Measurements from ENCODE around the gene GPX4.

GPX4 gene

GRCh38 chr19:1130771-1131717 lies 27.2 kb downstream of the GPX4 start:
- peak; percentile 51 for DNase-seq (ENCODE audit: low spot score)

- DNase-seq (ENCODE audit: low spot score) = peak; percentile 87
Measured at GRCh38 chr19:1131718-1132551, 28.1 kb downstream of the GPX4 start.

- DNase-seq (ENCODE audit: low spot score) = no peak
Measured at GRCh38 chr19:1132552-1133383, 29.0 kb downstream of the GPX4 start.

GRCh38 chr19:1133471-1133929 lies 29.7 kb downstream of the GPX4 start:
- peak; percentile 84 for DNase-seq (ENCODE audit: low spot score)

- DNase-seq (ENCODE audit: low spot score) = no peak
Measured at GRCh38 chr19:1134431-1134830, 30.6 kb downstream of the GPX4 start.

- no peak for DNase-seq (ENCODE audit: low spot score)
Measured at GRCh38 chr19:1135454-1135853, 31.7 kb downstream of the GPX4 start.

- DNase-seq (ENCODE audit: low spot score) = no peak
Measured at GRCh38 chr19:1136201-1136600, 32.4 kb downstream of the GPX4 start.

GRCh38 chr19:1136621-1137317 lies 33.0 kb downstream of the GPX4 start:
- DNase-seq (ENCODE audit: low spot score) = no peak

- no peak for DNase-seq (ENCODE audit: low spot score)
Measured at GRCh38 chr19:1138121-1138520, 34.3 kb downstream of the GPX4 start.

GRCh38 chr19:1139126-1139525 lies 35.3 kb downstream of the GPX4 start:
- DNase-seq (ENCODE audit: low spot score) = no peak

GRCh38 chr19:1140272-1141027 lies 36.7 kb downstream of the GPX4 start:
- no peak for DNase-seq (ENCODE audit: low spot score)

GRCh38 chr19:1141944-1142343 lies 38.1 kb downstream of the GPX4 start:
- DNase-seq (ENCODE audit: low spot score) = no peak

- DNase-seq (ENCODE audit: low spot score) = no peak
Measured at GRCh38 chr19:1143828-1144399, 40.1 kb downstream of the GPX4 start.

GRCh38 chr19:1144741-1145140 lies 40.9 kb downstream of the GPX4 start:
- no peak for DNase-seq (ENCODE audit: low spot score)

- no peak for DNase-seq (ENCODE audit: low spot score)
Measured at GRCh38 chr19:1145635-1146411, 42.0 kb downstream of the GPX4 start.

- no peak for DNase-seq (ENCODE audit: low spot score)
Measured at GRCh38 chr19:1146412-1146699, 42.6 kb downstream of the GPX4 start.

- DNase-seq (ENCODE audit: low spot score) = no peak
Measured at GRCh38 chr19:1146858-1147780, 43.3 kb downstream of the GPX4 start.

GRCh38 chr19:1147934-1148549 lies 44.2 kb downstream of the GPX4 start:
- DNase-seq (ENCODE audit: low spot score) = no peak

Measured in CD4-positive, alpha-beta T cell treated with Interleukin-15 for 4 hours (primary cell).